GM18507 (cell line): ENCODE data around the gene GPAT2.
"Not testable (repeated sequence)": the region's sequence is repeated elsewhere in the genome, so short reads cannot be mapped to it uniquely, and the experiment has no call there.

ENCODE experiments used
- DNase-seq: peaks from one replicate; pipeline ENCODE4 v3.0.0; 2011; ENCODE audit warnings: low read depth; ENCODE audit not compliant: insufficient read length; ENCODE audit errors: extremely low spot score
- FAIRE-seq: peaks from 2 replicates; lab custom pipeline; 2011; peaks lifted over from hg19 to GRCh38; lab: Jason Lieb, UNC

GPAT2 gene

DNA sequence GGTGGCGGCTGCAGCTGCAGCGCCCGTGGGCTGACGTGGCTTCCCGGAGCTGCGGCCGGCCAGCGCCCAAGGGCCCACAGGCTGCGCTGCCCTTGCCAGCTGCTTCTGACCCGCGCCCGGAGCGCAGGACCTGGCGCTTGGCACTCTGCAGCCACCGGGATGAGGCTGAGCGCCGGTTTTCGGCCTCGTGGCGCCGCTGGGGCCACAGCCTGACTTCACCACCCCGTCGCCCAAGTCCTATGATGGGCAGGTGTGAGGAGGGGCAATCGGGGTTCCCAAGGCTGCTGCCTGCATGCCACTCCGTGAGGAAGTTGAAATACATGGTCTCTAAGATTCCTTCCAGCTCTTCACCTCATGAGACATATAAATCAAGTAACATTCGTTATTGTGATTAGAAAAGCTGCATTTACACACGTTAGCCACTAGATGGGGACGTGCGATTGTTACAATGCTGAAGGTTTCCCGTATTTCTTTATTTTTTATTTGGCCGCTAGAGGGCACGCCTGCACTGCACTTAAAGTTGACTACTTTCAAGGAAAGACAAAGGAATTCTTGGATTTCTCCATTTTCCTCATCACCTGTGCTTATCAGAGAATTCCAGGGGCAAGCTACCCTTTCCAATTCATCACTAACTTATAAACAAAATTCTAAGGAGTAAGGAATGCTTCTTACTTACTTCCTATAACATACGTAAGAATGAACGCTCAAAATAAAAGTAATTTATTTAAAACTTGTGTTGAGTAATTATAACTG lies 42.0 kb downstream of the GPAT2 start:
- DNase-seq, result not testable (repeated sequence)
- FAIRE-seq, result peak; percentile 77

DNA sequence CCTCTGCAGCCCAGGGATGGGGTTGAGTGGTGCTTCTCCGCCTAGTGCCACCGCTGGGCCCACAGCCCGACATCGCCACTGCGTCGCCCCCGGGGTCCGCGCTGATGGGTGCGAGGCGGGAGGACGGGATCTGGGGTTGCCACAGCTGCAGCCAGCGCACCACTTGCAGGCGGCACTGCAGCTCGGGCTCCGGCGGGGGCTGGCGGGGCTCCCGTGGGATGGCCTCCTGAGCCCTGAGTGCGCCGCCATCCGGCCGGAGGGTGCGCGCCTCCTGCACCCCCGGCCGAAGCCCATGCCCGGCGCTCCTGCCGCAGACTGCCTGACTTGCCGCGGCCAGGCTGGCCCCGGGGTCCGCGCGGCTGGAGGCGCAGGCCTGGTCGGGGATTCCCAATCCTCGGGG lies 42.6 kb downstream of the GPAT2 start:
- not testable (repeated sequence) for FAIRE-seq, DNase-seq

DNA sequence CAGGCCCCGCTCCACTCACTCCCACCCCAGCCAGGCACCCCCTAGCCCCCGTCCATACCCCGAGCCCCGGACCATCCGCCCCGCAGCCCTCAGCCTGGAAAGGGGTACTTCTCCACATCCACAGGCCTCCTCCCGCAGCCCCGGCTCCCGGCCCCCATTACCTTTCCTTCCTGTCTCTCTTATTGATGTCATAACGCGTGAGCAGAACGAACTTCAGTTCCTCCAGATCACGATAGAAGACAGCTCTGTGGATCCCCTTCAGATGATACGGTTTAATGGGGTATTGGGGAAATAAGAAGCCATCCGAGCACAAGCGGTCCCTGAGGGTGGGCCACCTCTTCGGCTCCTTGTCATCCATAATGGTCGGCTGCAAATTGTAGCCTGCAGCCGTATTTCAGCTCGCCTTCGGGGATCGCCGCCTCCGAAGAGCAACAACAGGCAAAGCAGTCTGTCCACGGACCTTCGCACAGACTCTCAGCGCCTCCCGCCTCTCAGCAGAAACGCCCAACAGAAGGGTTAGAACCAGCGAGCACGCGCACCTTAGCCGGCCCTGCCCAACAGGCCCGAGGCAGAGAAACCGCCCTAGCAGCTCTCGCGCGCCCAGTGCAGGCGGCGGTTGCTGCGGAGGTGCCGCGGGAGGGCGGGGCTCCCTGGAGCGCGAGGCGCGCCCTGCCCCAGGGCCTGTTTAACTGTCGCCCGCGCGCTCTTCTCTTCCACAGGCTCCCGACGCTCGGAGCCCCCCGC lies 43.2 kb downstream of the GPAT2 start, which contains the start of gene ANKRD36C:
TSS of gene ANKRD36C (minus strand) at position 474 of the 744 bp plus-strand sequence. CDS start at position 358, 116 bp downstream.
- FAIRE-seq, result peak; percentile 36

DNA sequence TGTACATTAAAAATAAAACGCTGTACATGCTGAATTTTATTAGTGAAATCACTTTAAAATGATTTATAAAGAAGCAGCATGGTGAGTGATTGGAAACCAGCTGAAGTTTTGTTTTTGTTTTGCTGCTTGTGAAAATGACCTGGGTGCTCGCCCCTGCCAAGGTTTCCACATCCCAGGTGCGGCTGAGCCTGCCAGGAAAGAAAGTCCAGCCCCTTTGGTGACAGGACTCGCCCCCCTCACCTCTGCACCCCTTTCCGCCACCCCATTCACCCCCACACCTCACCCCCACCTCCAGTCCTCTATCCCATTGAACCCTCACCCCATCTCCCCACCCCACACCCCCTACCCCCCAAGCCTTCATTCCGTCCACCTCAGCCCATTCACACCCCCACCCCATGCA lies 43.8 kb downstream of the GPAT2 start:
- DNase-seq, result not testable (repeated sequence)

More for the DNA sequence above, 43.2 kb downstream of the GPAT2 start, which contains the start of gene ANKRD36C:
- DNase-seq, result not testable (repeated sequence)

More for the DNA sequence above, 43.8 kb downstream of the GPAT2 start:
- FAIRE-seq, result not testable (repeated sequence)
